GM23338 (cell line): ENCODE measurements around the gene UBA5. TPM values are rescaled to one million over a fixed set of nuclear protein-coding genes. Genes with fewer than 3 reads are reported as not detected.

Experiments
- ATAC-seq: fragments of 200-7000 bp; cut with Tn5 transposase; 3 replicates; pipeline ENCODE4 v1.9.1; 2020
- DNase-seq: peaks from one replicate; pipeline ENCODE4 v3.0.0-alpha.2; 2015; ENCODE audit warnings: low spot score
- H2AFZ ChIP-seq: fragments of 200-600 bp; sonication (generic); 2 replicates; pipeline ENCODE4 v1.8.0; 2016; ENCODE audit warnings: antibody characterized with exemption, mild to moderate bottlenecking, moderate library complexity
- H3F3A ChIP-seq: fragments of 200-600 bp; sonication (generic); replicated peaks from 2 replicates; pipeline ENCODE4 v1.8.0; 2017; ENCODE audit warnings: antibody characterized with exemption, mixed run types, low read depth
- H3K27ac ChIP-seq: fragments of 200-600 bp; sonication (generic); 2 replicates; pipeline ENCODE4 v1.6.1; 2016; ENCODE audit warnings: low read depth
- H3K27me3 ChIP-seq: fragments of 200-600 bp; sonication (generic); 2 replicates; pipeline ENCODE4 v1.8.0; 2016; ENCODE audit warnings: mild to moderate bottlenecking, mixed run types, moderate library complexity; ENCODE audit not compliant: insufficient read depth
- H3K36me3 ChIP-seq: fragments of 200-600 bp; sonication (generic); 2 replicates; pipeline ENCODE4 v1.8.0; 2016; ENCODE audit warnings: mild to moderate bottlenecking; ENCODE audit not compliant: insufficient read depth
- H3K4me1 ChIP-seq: fragments of 200-600 bp; sonication (generic); 2 replicates; pipeline ENCODE4 v1.8.0; 2016; ENCODE audit warnings: mild to moderate bottlenecking, moderate library complexity; ENCODE audit not compliant: insufficient read depth
- H3K4me2 ChIP-seq: fragments of 200-600 bp; sonication (generic); 2 replicates; pipeline ENCODE4 v1.7.1; 2017; ENCODE audit warnings: mixed run types
- H3K4me3 ChIP-seq: fragments of 200-600 bp; sonication (generic); 2 replicates; pipeline ENCODE4 v1.6.1; 2016; ENCODE audit warnings: mixed run types
- H3K79me2 ChIP-seq: fragments of 200-600 bp; sonication (generic); replicated peaks from 2 replicates; pipeline ENCODE4 v1.8.0; 2017; ENCODE audit warnings: mild to moderate bottlenecking; ENCODE audit not compliant: insufficient read depth
- H3K9me2 ChIP-seq: fragments of 200-600 bp; sonication (generic); 2 replicates; pipeline ENCODE4 v1.8.0; 2017; ENCODE audit not compliant: insufficient read depth
- H4K20me1 ChIP-seq: fragments of 200-600 bp; sonication (generic); replicated peaks from 2 replicates; pipeline ENCODE4 v1.8.0; 2017; ENCODE audit warnings: mild to moderate bottlenecking; ENCODE audit not compliant: insufficient read depth
- H3K27ac Mint-ChIP-seq: 2 replicates; pipeline ENCODE4 v1.8.0; 2020; ENCODE audit warnings: inconsistent platforms, mild to moderate bottlenecking, moderate library complexity, mixed read lengths
- H3K27me3 Mint-ChIP-seq: 3 replicates; pipeline ENCODE4 v1.8.0; 2022; ENCODE audit warnings: low read depth, mild to moderate bottlenecking, moderate library complexity, mixed read lengths, inconsistent platforms; ENCODE audit not compliant: insufficient read depth, poor library complexity
- H3K36me3 Mint-ChIP-seq: 3 replicates; pipeline ENCODE4 v1.8.0; 2021; ENCODE audit warnings: low read depth, mild to moderate bottlenecking, inconsistent platforms, moderate library complexity, mixed read lengths
- H3K4me1 Mint-ChIP-seq: 3 replicates; pipeline ENCODE4 v1.8.0; 2020; ENCODE audit warnings: mild to moderate bottlenecking, inconsistent platforms, mixed read lengths
- H3K4me3 Mint-ChIP-seq: 3 replicates; pipeline ENCODE4 v1.8.0; 2021; ENCODE audit warnings: moderate library complexity, mild to moderate bottlenecking, inconsistent platforms, mixed read lengths
- H3K9me3 Mint-ChIP-seq: 3 replicates; pipeline ENCODE4 v1.8.0; 2020; ENCODE audit warnings: moderate library complexity, mild to moderate bottlenecking, inconsistent platforms, mixed read lengths
- CREB1 ChIP-seq: fragments of 250-450 bp; sonication (Bioruptor Pico); IDR thresholded peaks from 2 replicates; pipeline ENCODE4 v1.5.0; 2020; ENCODE audit warnings: low read depth, mild to moderate bottlenecking, moderate library complexity
- CTCF ChIP-seq, 2 experiments: fragments of 200-600 bp in 1 of 2; sonication (generic) in 1 of 2; conservative IDR thresholded peaks; 2 replicates each; pipeline versions ENCODE4 v1.5.1 to v1.6.1; 2016 to 2017; ENCODE audit warnings: antibody characterized with exemption in 2 of 2, low read depth in 2 of 2, mild to moderate bottlenecking in 2 of 2, moderate library complexity in 1 of 2
- EZH2 ChIP-seq: fragments of 200-600 bp; sonication (generic); IDR thresholded peaks from one replicate; pipeline ENCODE4 v1.8.0; 2017; ENCODE audit warnings: antibody characterized with exemption, mild to moderate bottlenecking, low read depth; ENCODE audit not compliant: unreplicated experiment
- EZH2phosphoT487 ChIP-seq: fragments of 200-600 bp; sonication (generic); IDR thresholded peaks from one replicate; pipeline ENCODE4 v1.8.1; 2018; ENCODE audit warnings: antibody characterized with exemption; ENCODE audit not compliant: unreplicated experiment
- JUNB ChIP-seq: IDR thresholded peaks from one replicate; pipeline ENCODE4 v1.6.1; 2016; ENCODE audit warnings: antibody characterized with exemption; ENCODE audit not compliant: unreplicated experiment
- NANOG ChIP-seq: IDR thresholded peaks from 2 replicates; pipeline ENCODE4 v1.6.1; 2016; ENCODE audit warnings: antibody characterized with exemption, borderline replicate concordance
- POLR2AphosphoS5 ChIP-seq: IDR thresholded peaks from 2 replicates; pipeline ENCODE4 v1.6.1; 2016; ENCODE audit warnings: antibody characterized with exemption, low read depth
- STAT1 ChIP-seq: IDR thresholded peaks from one replicate; pipeline ENCODE4 v1.6.1; 2016; ENCODE audit warnings: antibody characterized with exemption; ENCODE audit not compliant: unreplicated experiment
- ZNF114 ChIP-seq: fragments of 250-450 bp; sonication (Bioruptor Pico); IDR thresholded peaks from 2 replicates; pipeline ENCODE4 v1.5.0; 2020; ENCODE audit warnings: mild to moderate bottlenecking, moderate library complexity
- ZNF331 ChIP-seq: fragments of 250-450 bp; sonication (Bioruptor Pico); IDR thresholded peaks from 2 replicates; pipeline ENCODE4 v1.5.0; 2020; ENCODE audit warnings: low read depth, mild to moderate bottlenecking, moderate library complexity
- ZNF462 ChIP-seq: fragments of 250-450 bp; sonication (Bioruptor Pico); IDR thresholded peaks from 2 replicates; pipeline ENCODE4 v1.5.0; 2020; ENCODE audit warnings: mild to moderate bottlenecking, moderate library complexity
- polyA plus RNA-seq: library from polyadenylated mRNA; unstranded; fragments of >200 nt; fragmentation: Nextera tagmentation; extraction: Ambion mirVana; gene quantifications from 2 replicates; pipeline ENCODE4 v1.2.1, GENCODE V29; 2016
- total RNA-seq: library from RNA; depleted of rRNA; stranded (reverse); fragments of >200 nt; shearing (Covaris generic); gene quantifications from 2 replicates; pipeline ENCODE4 v1.2.3, GENCODE V29; 2014
- TF ChIP-seq, protein P1 (sequence below): IDR thresholded peaks from one replicate; pipeline ENCODE4 v1.6.1; 2018; ENCODE audit warnings: antibody characterized with exemption; ENCODE audit not compliant: unreplicated experiment
- TF ChIP-seq, protein P2 (sequence below): IDR thresholded peaks from 2 replicates; pipeline ENCODE4 v1.6.1; 2016; ENCODE audit warnings: antibody characterized with exemption

The UBA5 gene
- total and polyA plus RNA-seq, 2 experiments from 2014 or later, result 22.8 to 51.5 TPM

- no peaks in the 10 kb centered on the region for H3K27me3 Mint-ChIP-seq
- H3K4me3 Mint-ChIP-seq, result no peak overlapping the region
Measured at GRCh38 chr3:132709761-132710160, 49.6 kb downstream of the UBA5 start.

More at GRCh38 chr3:132709761-132710160, 49.6 kb downstream of the UBA5 start:
- TF ChIP-seq NANOG (no peak), ZNF462 (CRISPR knock-in tag) (no peak), STAT1 (no peak), ZNF331 (CRISPR knock-in tag) (no peak), ZNF114 (CRISPR knock-in tag) (no peak), EZH2 (no peak), CTCF (conservative IDR thresholded peaks at IDR 0.05; ENCODE audit: low read depth in 2 of 2) (no peak), CREB1 (CRISPR knock-in tag) (no peak), POLR2AphosphoS5 (no peak), JUNB (no peak), EZH2phosphoT487 (no peak)
- TF ChIP-seq, protein P1, sequence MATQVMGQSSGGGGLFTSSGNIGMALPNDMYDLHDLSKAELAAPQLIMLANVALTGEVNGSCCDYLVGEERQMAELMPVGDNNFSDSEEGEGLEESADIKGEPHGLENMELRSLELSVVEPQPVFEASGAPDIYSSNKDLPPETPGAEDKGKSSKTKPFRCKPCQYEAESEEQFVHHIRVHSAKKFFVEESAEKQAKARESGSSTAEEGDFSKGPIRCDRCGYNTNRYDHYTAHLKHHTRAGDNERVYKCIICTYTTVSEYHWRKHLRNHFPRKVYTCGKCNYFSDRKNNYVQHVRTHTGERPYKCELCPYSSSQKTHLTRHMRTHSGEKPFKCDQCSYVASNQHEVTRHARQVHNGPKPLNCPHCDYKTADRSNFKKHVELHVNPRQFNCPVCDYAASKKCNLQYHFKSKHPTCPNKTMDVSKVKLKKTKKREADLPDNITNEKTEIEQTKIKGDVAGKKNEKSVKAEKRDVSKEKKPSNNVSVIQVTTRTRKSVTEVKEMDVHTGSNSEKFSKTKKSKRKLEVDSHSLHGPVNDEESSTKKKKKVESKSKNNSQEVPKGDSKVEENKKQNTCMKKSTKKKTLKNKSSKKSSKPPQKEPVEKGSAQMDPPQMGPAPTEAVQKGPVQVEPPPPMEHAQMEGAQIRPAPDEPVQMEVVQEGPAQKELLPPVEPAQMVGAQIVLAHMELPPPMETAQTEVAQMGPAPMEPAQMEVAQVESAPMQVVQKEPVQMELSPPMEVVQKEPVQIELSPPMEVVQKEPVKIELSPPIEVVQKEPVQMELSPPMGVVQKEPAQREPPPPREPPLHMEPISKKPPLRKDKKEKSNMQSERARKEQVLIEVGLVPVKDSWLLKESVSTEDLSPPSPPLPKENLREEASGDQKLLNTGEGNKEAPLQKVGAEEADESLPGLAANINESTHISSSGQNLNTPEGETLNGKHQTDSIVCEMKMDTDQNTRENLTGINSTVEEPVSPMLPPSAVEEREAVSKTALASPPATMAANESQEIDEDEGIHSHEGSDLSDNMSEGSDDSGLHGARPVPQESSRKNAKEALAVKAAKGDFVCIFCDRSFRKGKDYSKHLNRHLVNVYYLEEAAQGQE, result no peak
- TF ChIP-seq, protein P2, sequence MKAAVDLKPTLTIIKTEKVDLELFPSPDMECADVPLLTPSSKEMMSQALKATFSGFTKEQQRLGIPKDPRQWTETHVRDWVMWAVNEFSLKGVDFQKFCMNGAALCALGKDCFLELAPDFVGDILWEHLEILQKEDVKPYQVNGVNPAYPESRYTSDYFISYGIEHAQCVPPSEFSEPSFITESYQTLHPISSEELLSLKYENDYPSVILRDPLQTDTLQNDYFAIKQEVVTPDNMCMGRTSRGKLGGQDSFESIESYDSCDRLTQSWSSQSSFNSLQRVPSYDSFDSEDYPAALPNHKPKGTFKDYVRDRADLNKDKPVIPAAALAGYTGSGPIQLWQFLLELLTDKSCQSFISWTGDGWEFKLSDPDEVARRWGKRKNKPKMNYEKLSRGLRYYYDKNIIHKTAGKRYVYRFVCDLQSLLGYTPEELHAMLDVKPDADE, result no peak
- Mint-ChIP-seq H3K9me3 (no peaks in the 10 kb centered on the region), H3K4me1 (no peaks in the 10 kb centered on the region), H3K27ac (no peak overlapping the region), H3K36me3 (peaks cover 5% of the 10 kb centered on the region; the same call in 2 of the 3 replicates)
- Histone ChIP-seq H3K79me2 (no peaks in the 10 kb centered on the region), H3F3A (no peaks in the 10 kb centered on the region), H3K4me1 (no peaks in the 10 kb centered on the region), H3K27me3 (no peaks in the 10 kb centered on the region), H3K27ac (no peak overlapping the region), H3K4me3 (no peak overlapping the region), H3K9me2 (no peaks in the 10 kb centered on the region), H3K4me2 (no peak overlapping the region), H3K36me3 (peaks cover 9% of the 10 kb centered on the region), H4K20me1 (no peaks in the 10 kb centered on the region), H2AFZ (no peak overlapping the region)
- ATAC-seq (no peak), DNase-seq (no peak)
